OCI-LY7 (cell line): ENCODE measurements around the gene KLK12.

Experiments
- CTCF ChIP-seq: fragments of 200-600 bp; sonication (generic); conservative IDR thresholded peaks from 2 replicates; pipeline ENCODE4 v1.5.1; 2014; ENCODE audit warnings: mild to moderate bottlenecking, antibody characterized with exemption, low read length, moderate library complexity, mixed read lengths
- EZH2phosphoT487 ChIP-seq: fragments of 200-600 bp; sonication (generic); IDR thresholded peaks from 2 replicates; pipeline ENCODE4 v1.6.1; 2018; ENCODE audit warnings: low read depth, borderline replicate concordance, mild to moderate bottlenecking, mixed run types, antibody characterized with exemption, low read length, moderate library complexity, mixed read lengths

GRCh38 chr19:51078731-51079130 lies 43.9 kb upstream of the KLK12 start:
- TF ChIP-seq CTCF = no peak
- TF ChIP-seq EZH2phosphoT487 = no peak
